GM19193 (cell line): ENCODE measurements around the gene CELA1.

Experiments used
- POLR2A ChIP-seq: IDR thresholded peaks from 4 replicates; pipeline ENCODE4 v1.6.1; 2011; ENCODE audit not compliant: insufficient read depth, insufficient read length; ENCODE audit errors: extremely low read depth

CELA1 gene

GRCh38 chr12:51364001-51364400 lies 17.5 kb upstream of the CELA1 start:
- TF ChIP-seq POLR2A, result no peak

GRCh38 chr12:51362747-51363342 lies 16.4 kb upstream of the CELA1 start:
- TF ChIP-seq POLR2A, result no peak

- no peak for TF ChIP-seq POLR2A
Measured at GRCh38 chr12:51362307-51362706, 15.8 kb upstream of the CELA1 start.

- no peak for TF ChIP-seq POLR2A
Measured at GRCh38 chr12:51361161-51362016, 14.9 kb upstream of the CELA1 start.

- no peak for TF ChIP-seq POLR2A
Measured at GRCh38 chr12:51360315-51360714, 13.8 kb upstream of the CELA1 start.

- TF ChIP-seq POLR2A, result no peak
Measured at GRCh38 chr12:51359851-51360250, 13.4 kb upstream of the CELA1 start.

- no peak for TF ChIP-seq POLR2A
Measured at GRCh38 chr12:51358496-51358895, 12.0 kb upstream of the CELA1 start.

GRCh38 chr12:51357374-51358047 lies 11.0 kb upstream of the CELA1 start:
- peak; percentile 33 for TF ChIP-seq POLR2A

GRCh38 chr12:51351913-51352532 lies 5.5 kb upstream of the CELA1 start:
- no peak for TF ChIP-seq POLR2A

GRCh38 chr12:51349026-51349425 lies 2.5 kb upstream of the CELA1 start:
- TF ChIP-seq POLR2A, result no peak

- no peak for TF ChIP-seq POLR2A
Measured at GRCh38 chr12:51348116-51348515, 1.6 kb upstream of the CELA1 start.

GRCh38 chr12:51345681-51346080 lies 798 bp downstream of the CELA1 start:
- TF ChIP-seq POLR2A, result no peak

GRCh38 chr12:51343201-51343600 lies 3.3 kb downstream of the CELA1 start:
- no peak for TF ChIP-seq POLR2A

GRCh38 chr12:51342416-51342815 lies 4.1 kb downstream of the CELA1 start:
- no peak for TF ChIP-seq POLR2A
